Hepatic stellate cell (primary cell): ENCODE results near the gene EPB41L4A.

ENCODE experiments used
- DNase-seq: peaks from one replicate; pipeline ENCODE4 v3.0.0; 2011; ENCODE audit warnings: low spot score

EPB41L4A gene

GRCh38 chr5:112310746-112311145, 108.3 kb downstream of the EPB41L4A start:
- DNase-seq = no peak

GRCh38 chr5:112308608-112309007, 110.5 kb downstream of the EPB41L4A start:
- no peak for DNase-seq

GRCh38 chr5:112306956-112307355, 112.1 kb downstream of the EPB41L4A start:
- DNase-seq = no peak

- DNase-seq = no peak
Measured at GRCh38 chr5:112304743-112305142, 114.3 kb downstream of the EPB41L4A start.

DNA sequence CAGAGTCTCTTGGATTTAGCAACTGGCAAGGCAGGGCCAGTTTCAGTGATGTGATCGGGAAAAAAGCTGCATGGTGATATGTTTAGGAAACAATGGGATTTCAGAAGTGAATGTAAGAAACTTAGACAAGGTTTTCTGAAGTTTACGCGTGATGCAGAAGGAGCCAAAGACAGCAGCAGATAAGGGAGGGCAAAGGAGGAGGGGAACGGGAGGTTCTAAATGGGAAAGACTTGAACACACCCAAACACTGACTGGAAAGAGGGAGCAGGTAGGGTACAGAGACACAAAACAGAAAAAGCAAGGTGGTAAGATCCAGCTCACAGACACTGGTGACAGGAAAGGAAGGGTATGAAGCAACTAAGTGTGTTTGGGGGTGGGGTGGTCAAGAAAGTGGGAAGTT, 115.4 kb downstream of the EPB41L4A start:
- no peak for DNase-seq

GRCh38 chr5:112294126-112294525, 125.0 kb downstream of the EPB41L4A start:
- DNase-seq = no peak

DNA sequence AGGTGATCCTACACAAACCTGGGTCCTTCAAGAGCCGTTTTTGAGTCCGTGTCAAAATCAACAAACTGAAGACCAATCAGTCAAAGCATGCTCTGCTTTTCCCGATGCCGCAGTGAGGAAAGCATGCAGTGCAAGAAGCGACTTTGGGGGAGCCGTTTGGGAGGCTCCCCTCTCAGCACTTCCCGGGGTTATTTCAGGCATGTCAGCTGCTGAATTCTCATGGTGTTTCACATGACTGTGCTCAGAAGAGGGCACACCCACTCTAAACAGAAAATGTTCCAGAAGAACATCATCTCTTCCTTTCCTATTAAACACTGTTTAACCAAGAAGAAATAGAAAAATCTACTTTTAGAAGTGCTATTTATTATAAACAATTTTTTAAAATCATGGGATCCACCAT, 125.5 kb downstream of the EPB41L4A start:
- DNase-seq = no peak

GRCh38 chr5:112290691-112291090, 128.4 kb downstream of the EPB41L4A start:
- DNase-seq = no peak

GRCh38 chr5:112289465-112289864, 129.6 kb downstream of the EPB41L4A start:
- DNase-seq = no peak

- no peak for DNase-seq
Measured at GRCh38 chr5:112283943-112284929, 134.8 kb downstream of the EPB41L4A start.

DNA sequence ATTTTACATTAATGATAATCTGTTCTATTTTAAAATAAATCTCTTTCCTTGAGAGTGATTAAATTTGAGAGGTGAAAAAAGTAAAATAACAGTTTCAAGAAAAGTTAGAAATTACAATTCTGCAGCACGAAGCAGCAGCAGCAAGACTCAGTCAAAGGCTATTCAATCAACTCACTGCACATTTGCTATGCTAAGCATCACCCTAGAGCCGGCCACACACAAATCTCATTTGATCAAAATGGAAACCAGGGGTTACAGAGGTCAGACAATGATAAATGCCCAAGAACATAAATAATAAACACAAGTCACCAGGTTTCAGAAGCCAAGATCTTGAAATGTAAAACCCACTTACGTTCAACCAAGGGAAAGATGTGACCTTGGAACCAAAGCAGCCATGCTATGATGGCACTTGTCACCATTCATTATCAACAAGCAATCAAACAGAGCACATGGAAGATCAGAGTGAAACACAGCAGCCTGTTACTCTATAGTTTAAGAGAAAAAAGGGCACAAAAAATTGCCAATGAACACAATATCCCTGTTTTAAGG, 136.0 kb downstream of the EPB41L4A start:
- DNase-seq = no peak

DNA sequence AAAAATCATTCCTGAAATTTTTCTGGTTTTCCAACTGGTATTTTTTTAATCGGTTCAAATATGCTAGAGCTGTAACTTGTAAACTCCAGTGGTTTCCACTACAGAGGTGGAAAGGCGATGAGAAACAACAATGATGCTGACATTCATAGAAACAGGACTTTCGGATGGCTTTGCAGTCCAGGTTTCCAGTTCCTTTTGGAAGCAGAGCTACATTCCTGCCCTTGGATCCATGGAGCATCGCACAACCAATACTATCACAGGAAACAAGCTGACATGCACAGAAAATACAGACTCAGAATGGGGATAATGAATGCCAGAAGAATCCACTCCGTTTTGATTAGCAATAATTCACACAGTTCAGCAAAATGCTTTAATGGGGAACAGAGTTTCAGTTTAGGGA, 140.0 kb downstream of the EPB41L4A start:
- no peak for DNase-seq

GRCh38 chr5:112276991-112277390, 142.1 kb downstream of the EPB41L4A start:
- DNase-seq = no peak

- DNase-seq = no peak
Measured at GRCh38 chr5:112275671-112276070, 143.4 kb downstream of the EPB41L4A start.

GRCh38 chr5:112270299-112271293, 148.5 kb downstream of the EPB41L4A start:
- DNase-seq = no peak

- DNase-seq = no peak
Measured at GRCh38 chr5:112267231-112267630, 151.8 kb downstream of the EPB41L4A start.

DNA sequence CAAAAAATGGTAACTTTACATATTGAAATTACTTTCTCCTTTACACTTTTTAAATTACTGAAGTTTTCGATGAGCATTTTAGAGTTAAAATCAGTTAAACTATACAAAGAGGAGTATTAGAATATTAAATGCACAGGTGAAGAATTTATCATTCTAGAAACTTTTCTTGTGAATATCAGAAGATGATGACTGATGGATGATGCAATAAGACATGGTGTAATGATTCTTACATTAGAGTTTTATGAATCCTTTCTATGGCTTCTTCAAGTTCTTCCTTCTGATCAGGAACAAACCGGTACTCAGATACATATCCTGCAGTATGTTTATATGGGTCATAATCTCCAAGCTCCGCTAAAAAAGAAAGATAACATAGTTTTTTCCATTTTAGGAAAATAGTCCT, 154.4 kb downstream of the EPB41L4A start:
- DNase-seq = no peak

DNA sequence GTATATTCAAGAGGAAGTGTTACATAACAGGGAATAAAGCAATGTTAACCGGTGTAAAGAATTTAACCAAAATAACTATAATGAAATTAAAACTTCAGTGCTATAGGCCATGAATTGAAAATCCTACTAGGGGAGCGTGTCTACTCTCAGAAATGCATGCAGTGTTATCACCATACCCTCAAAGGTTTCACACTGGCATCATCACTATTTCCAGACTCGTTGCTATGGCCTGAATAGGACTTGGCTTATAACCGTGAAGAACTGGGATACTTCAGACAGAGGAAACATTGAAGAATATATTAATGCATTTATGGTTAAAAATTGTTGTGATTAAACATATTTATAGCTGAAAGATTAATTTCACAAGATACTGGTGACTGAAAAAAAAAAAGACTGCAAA, 154.9 kb downstream of the EPB41L4A start:
- no peak for DNase-seq

DNA sequence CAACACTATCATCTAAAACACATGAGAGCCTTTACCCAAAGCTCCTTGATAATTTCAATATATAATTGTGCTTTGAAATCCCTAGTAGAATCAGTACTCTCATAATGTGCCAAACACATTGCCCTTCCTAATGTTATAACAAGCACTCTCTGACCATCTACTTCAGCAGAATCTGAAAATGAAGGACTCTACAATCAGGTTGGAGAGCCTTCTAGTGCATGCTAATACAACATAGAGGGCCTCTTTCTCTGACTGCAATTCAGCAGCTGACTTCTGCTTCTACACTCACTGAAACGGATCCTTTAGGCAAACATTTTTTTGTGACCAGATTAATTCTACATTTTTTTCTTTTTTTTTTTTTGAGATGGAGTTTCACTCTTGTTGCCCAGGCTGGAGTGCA, 155.6 kb downstream of the EPB41L4A start:
- no peak for DNase-seq

- no peak for DNase-seq
Measured at GRCh38 chr5:112258571-112258970, 160.5 kb downstream of the EPB41L4A start.

DNA sequence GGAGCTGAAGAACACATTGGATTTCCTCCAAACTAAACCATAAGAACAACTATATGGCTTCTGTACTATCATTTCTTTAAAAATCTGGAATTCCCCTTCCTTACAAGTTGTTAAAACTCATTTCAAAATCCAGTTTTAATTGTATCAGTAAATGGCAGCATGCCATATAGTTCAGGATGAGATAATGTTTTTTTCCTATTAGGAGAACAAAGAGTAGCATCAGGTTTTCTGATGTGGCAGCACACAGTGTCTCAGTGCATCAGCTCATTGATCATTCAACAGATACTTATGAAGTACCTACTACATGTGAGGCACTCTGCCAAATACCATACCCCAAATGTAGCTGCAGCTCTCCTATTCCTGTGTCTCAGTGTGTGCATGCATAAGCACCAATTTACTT, 161.1 kb downstream of the EPB41L4A start:
- DNase-seq = no peak

- no peak for DNase-seq
Measured at GRCh38 chr5:112257005-112257404, 162.1 kb downstream of the EPB41L4A start.
